ENCODE data around the gene ZNF554.

GRCh38 chr19:2779121-2779740 lies 40.4 kb upstream of the ZNF554 start:
- TF ChIP-seq CTCF (IDR thresholded peaks at IDR 0.05; ENCODE audit: insufficient read depth, low read length) = no peak
- TF ChIP-seq POLR2AphosphoS5 (IDR thresholded peaks at IDR 0.05; ENCODE audit: low read depth) = no peak
